OCI-LY7 (cell line): ENCODE data around the gene SFXN5. TPM values are rescaled to one million over a fixed set of nuclear protein-coding genes. Genes with fewer than 3 reads are reported as not detected.

Experiments used
- BruUV-seq: library from RNA; stranded (reverse); fragments of 400-500 nt; replicated peaks from 2 replicates; lab custom pipeline; 2021; lab: Mats Ljungman, UMichigan
- CTCF ChIA-PET: fragments of 300-600 bp; sonication (Branson Sonifier 250); formaldehyde crosslinking; loops from one replicate; lab custom pipeline; 2022; ENCODE audit warnings: antibody characterized with exemption; ENCODE audit not compliant: unreplicated experiment; lab: Charles Lee
- POLR2A ChIA-PET: fragments of 300-600 bp; sonication (Branson Sonifier 250); formaldehyde crosslinking; loops from one replicate; lab custom pipeline; 2022; ENCODE audit warnings: antibody characterized with exemption; lab: Charles Lee
- DNase-seq: peaks from one replicate; pipeline ENCODE4 v3.0.0-alpha.2; 2015; ENCODE audit warnings: low spot score
- H2AFZ ChIP-seq: fragments of 200-600 bp; sonication (generic), shearing (Covaris generic); 2 replicates; pipeline ENCODE4 v1.6.1; 2014; ENCODE audit warnings: mild to moderate bottlenecking, antibody characterized with exemption, low read length, moderate library complexity
- H3K27ac ChIP-seq: fragments of 200-600 bp; sonication (generic); 2 replicates; pipeline ENCODE4 v1.5.1; 2014; ENCODE audit warnings: mixed run types, low read depth, mild to moderate bottlenecking, moderate library complexity, low read length, inconsistent platforms; ENCODE audit not compliant: poor library complexity, severe bottlenecking
- H3K36me3 ChIP-seq: fragments of 200-600 bp; sonication (generic); 2 replicates; pipeline ENCODE4 v1.6.1; 2014; ENCODE audit warnings: mild to moderate bottlenecking, antibody characterized with exemption, low read length, moderate library complexity, mixed read lengths; ENCODE audit not compliant: insufficient read depth
- H3K4me1 ChIP-seq: fragments of 200-600 bp; sonication (generic); 2 replicates; pipeline ENCODE4 v1.5.1; 2014; ENCODE audit warnings: mild to moderate bottlenecking, low read length; ENCODE audit not compliant: insufficient read depth, poor library complexity, severe bottlenecking
- H3K4me2 ChIP-seq: fragments of 200-600 bp; sonication (generic); 2 replicates; pipeline ENCODE4 v1.6.1; 2014; ENCODE audit warnings: mild to moderate bottlenecking, low read length
- H3K4me3 ChIP-seq: fragments of 200-600 bp; sonication (generic); 2 replicates; pipeline ENCODE4 v1.5.1; 2014; ENCODE audit warnings: mild to moderate bottlenecking, low read depth, low read length; ENCODE audit not compliant: poor library complexity, severe bottlenecking
- H3K79me2 ChIP-seq: fragments of 200-600 bp; sonication (generic); 2 replicates; pipeline ENCODE4 v1.6.1; 2016; ENCODE audit warnings: low read depth, mild to moderate bottlenecking, low read length, moderate library complexity, mixed read lengths; ENCODE audit not compliant: insufficient read depth
- H3K9me2 ChIP-seq: fragments of 200-600 bp; sonication (generic); 2 replicates; pipeline ENCODE4 v1.6.1; 2016; ENCODE audit warnings: mild to moderate bottlenecking, low read length, mixed read lengths; ENCODE audit not compliant: insufficient read depth
- H3K9me3 ChIP-seq: fragments of 200-600 bp; sonication (generic); 2 replicates; pipeline ENCODE4 v1.6.1; 2014; ENCODE audit warnings: mild to moderate bottlenecking, mixed run types, low read length, mixed read lengths
- H4K20me1 ChIP-seq: fragments of 200-600 bp; sonication (generic); 2 replicates; pipeline ENCODE4 v1.6.1; 2014; ENCODE audit warnings: mild to moderate bottlenecking, antibody characterized with exemption, low read length, moderate library complexity, mixed read lengths; ENCODE audit not compliant: insufficient read depth
- EZH2phosphoT487 ChIP-seq: fragments of 200-600 bp; sonication (generic); IDR thresholded peaks from 2 replicates; pipeline ENCODE4 v1.6.1; 2018; ENCODE audit warnings: low read depth, borderline replicate concordance, mild to moderate bottlenecking, mixed run types, antibody characterized with exemption, low read length, moderate library complexity, mixed read lengths
- intact Hi-C: fragments of 100-400 bp; cut with micrococcal nuclease; formaldehyde crosslinking; loops from one replicate; pipeline ENCODE4 v1.10.0; 2022; ENCODE audit not compliant: unreplicated experiment
- total RNA-seq, 2 experiments: library from RNA; depleted of rRNA in 1 of 2; stranded (reverse); fragments of >200 nt in 1 of 2; shearing (Covaris generic) in 1 of 2; gene quantifications; 2 replicates each; pipeline ENCODE4 v1.2.3, GENCODE V29; 2014 to 2022
- TF ChIP-seq, protein P1 (sequence below): fragments of 200-600 bp; sonication (generic); conservative IDR thresholded peaks from 2 replicates; pipeline ENCODE4 v1.5.1; 2014; ENCODE audit warnings: mild to moderate bottlenecking, antibody characterized with exemption, low read length, moderate library complexity, mixed read lengths

Gene SFXN5
- total RNA-seq, 2 experiments from 2014 or later: 4.5 to 10.5 TPM

DNA sequence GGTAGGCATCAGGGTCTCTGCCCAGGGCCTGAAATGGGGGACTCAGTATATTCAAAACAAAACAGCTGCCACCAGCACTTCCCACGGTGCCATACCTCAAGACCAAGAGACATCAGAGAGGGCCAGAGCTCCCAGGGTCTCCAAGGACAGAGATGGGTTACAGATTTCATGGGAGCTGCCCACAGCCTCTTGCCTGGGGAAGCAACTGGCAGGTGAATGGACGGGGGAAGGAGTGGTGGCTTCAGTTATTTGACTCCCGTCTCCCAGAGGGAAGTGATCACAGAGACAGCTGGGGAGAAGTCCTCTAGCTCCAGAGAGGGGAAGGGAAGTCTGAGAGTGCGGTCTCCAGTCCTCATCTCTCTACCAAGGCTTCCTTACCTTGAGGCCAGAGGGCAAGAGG, 15.8 kb upstream of the SFXN5 start:
- H3K4me1 ChIP-seq: no peaks in the 10 kb centered on the region
- no TSS peak for BruUV-seq
- no peaks in the 10 kb centered on the region for H4K20me1 ChIP-seq
- H3K4me3 ChIP-seq: no peak overlapping the region
- H3K9me3 ChIP-seq: no peaks in the 10 kb centered on the region
- CTCF ChIA-PET: no interaction called here
- intact Hi-C loops: no loop called here
- no peak overlapping the region for H3K27ac ChIP-seq
- DNase-seq: no peak
- POLR2A ChIA-PET: no interaction called here
- H3K4me2 ChIP-seq: no peak overlapping the region
- no peaks in the 10 kb centered on the region for H3K79me2 ChIP-seq
- H3K9me2 ChIP-seq: no peaks in the 10 kb centered on the region
- TF ChIP-seq, protein P1, sequence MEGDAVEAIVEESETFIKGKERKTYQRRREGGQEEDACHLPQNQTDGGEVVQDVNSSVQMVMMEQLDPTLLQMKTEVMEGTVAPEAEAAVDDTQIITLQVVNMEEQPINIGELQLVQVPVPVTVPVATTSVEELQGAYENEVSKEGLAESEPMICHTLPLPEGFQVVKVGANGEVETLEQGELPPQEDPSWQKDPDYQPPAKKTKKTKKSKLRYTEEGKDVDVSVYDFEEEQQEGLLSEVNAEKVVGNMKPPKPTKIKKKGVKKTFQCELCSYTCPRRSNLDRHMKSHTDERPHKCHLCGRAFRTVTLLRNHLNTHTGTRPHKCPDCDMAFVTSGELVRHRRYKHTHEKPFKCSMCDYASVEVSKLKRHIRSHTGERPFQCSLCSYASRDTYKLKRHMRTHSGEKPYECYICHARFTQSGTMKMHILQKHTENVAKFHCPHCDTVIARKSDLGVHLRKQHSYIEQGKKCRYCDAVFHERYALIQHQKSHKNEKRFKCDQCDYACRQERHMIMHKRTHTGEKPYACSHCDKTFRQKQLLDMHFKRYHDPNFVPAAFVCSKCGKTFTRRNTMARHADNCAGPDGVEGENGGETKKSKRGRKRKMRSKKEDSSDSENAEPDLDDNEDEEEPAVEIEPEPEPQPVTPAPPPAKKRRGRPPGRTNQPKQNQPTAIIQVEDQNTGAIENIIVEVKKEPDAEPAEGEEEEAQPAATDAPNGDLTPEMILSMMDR: no peak
- TF ChIP-seq EZH2phosphoT487: no peak
- H2AFZ ChIP-seq: no peak overlapping the region
- H3K36me3 ChIP-seq: no peaks in the 10 kb centered on the region

DNA sequence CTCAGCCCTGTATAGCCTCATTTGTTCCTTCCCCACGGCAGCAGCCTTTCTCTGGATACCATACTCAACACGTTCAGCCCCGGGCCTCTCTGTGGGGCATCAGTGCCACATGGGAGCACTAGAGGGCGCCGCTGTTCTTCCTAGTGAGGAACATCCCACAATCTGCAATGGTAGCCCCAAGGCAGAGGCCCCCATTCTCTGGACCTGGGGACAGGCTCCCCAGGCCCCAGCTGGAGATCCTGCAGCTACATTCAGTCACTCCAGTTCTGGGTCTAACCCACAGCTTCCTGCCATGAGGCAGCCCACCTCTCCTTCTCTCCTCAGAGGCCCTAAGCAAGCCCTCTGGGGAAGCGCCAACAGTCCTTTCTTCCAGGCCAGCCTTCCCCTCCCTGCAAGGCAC, 14.2 kb upstream of the SFXN5 start:
- H3K79me2 ChIP-seq: no peaks in the 10 kb centered on the region
- DNase-seq: peak; percentile 76
- H3K36me3 ChIP-seq: no peaks in the 10 kb centered on the region
- H3K4me3 ChIP-seq: no peak overlapping the region
- no peaks in the 10 kb centered on the region for H3K9me2 ChIP-seq
- H3K27ac ChIP-seq: no peak overlapping the region
- intact Hi-C loops: loop anchor here (1.0 kb wide), 3 partner anchors 79 to 127 kb away; no protein-coding TSS in a partner anchor
- H3K9me3 ChIP-seq: no peaks in the 10 kb centered on the region
- POLR2A ChIA-PET: no interaction called here
- H2AFZ ChIP-seq: no peak overlapping the region
- BruUV-seq: no TSS peak
- CTCF ChIA-PET: interaction anchor here (1.0 to 1.5 kb wide), 2 partner anchors 91 to 129 kb away, joined by 3 to 4 read pairs; no protein-coding TSS in a partner anchor
- no peaks in the 10 kb centered on the region for H3K4me1 ChIP-seq
- TF ChIP-seq EZH2phosphoT487: no peak
- TF ChIP-seq, protein P1: peak; percentile 90
- no peaks in the 10 kb centered on the region for H4K20me1 ChIP-seq
- H3K4me2 ChIP-seq: no peak overlapping the region

DNA sequence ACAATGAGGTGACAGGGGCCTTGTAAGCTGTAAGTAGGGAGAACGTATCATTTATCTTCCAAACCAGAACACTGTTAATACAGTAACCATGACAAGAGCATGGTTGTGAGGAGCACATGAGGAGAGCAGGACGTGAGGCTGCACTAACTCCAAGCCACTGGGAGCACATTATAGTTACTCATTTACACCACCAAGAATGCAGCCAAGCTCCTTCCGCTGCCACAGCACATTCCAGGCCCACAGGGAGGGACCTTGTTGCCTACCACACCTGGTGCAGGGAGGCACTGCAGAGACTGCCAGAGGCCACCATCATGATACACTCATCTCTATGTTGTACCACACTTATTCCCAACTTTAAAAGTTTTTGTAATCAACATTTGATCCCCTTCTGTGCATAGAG, 13.5 kb upstream of the SFXN5 start:
- Histone ChIP-seq H3K4me1 (no peaks in the 10 kb centered on the region), H3K36me3 (no peaks in the 10 kb centered on the region), H2AFZ (no peak overlapping the region), H3K9me2 (no peaks in the 10 kb centered on the region), H4K20me1 (no peaks in the 10 kb centered on the region), H3K4me2 (no peak overlapping the region), H3K27ac (no peak overlapping the region), H3K79me2 (no peaks in the 10 kb centered on the region), H3K4me3 (no peak overlapping the region), H3K9me3 (no peaks in the 10 kb centered on the region)
- BruUV-seq: no TSS peak
- intact Hi-C loops: loop anchor here (1.0 kb wide), 3 partner anchors 79 to 127 kb away; no protein-coding TSS in a partner anchor
- no peak for DNase-seq
- TF ChIP-seq EZH2phosphoT487: no peak
- TF ChIP-seq, protein P1: no peak
- POLR2A ChIA-PET: no interaction called here
- CTCF ChIA-PET: interaction anchor here (1.5 kb wide), 1 partner anchor 130 kb away, joined by 3 read pairs; no protein-coding TSS in a partner anchor
